Peyer's patch (tissue), 4 donors: ENCODE data around the gene CHMP1A.

Experiments used
- POLR2A ChIP-seq, 2 donors: fragments of 450-650 bp; IDR thresholded peaks; one replicate each; pipeline ENCODE4 v1.5.1; 2017; ENCODE audit warnings: antibody characterized with exemption in 2 of 2, mild to moderate bottlenecking in 2 of 2, moderate library complexity in 2 of 2
- TF ChIP-seq, protein P1 (sequence below), 6 experiments: fragments of 450-650 bp in 4 of 6; fragments of 200-600 bp in 2 of 6; sonication (generic) in 1 of 6; IDR thresholded peaks; one replicate each; pipeline ENCODE4 v1.5.1; 2017 to 2019; ENCODE audit warnings: antibody characterized with exemption in 6 of 6, mild to moderate bottlenecking in 3 of 6, moderate library complexity in 1 of 6

DNA sequence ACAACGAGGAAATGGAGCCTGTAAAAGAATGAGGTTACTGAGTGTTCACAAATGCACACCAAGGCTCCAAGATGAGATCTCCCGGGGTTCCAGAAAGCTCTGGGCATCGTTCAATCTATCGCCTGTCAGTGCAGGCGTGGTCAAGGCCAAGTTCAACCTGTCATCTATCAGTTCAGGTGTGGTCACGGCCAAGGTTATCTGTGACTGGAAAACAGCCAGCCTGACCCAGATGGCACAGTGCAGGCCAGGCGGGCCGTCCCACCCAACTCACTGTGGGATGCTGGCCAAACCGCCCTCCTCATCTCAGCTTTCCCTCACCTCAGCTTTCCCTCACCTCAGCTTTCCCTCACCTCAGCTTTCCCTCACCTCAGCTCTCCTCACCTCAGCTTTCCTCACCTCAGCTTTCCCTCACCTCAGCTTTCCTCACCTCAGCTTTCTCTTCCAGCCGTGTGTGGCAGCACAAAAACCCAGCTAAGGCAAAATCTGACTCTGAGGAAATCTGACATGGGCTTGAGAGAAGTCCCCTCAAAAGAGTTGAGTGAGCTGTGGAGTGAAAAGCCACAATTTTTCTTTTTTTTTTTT is 2.4 kb downstream of the CHMP1A start:
- TF ChIP-seq, protein P1, sequence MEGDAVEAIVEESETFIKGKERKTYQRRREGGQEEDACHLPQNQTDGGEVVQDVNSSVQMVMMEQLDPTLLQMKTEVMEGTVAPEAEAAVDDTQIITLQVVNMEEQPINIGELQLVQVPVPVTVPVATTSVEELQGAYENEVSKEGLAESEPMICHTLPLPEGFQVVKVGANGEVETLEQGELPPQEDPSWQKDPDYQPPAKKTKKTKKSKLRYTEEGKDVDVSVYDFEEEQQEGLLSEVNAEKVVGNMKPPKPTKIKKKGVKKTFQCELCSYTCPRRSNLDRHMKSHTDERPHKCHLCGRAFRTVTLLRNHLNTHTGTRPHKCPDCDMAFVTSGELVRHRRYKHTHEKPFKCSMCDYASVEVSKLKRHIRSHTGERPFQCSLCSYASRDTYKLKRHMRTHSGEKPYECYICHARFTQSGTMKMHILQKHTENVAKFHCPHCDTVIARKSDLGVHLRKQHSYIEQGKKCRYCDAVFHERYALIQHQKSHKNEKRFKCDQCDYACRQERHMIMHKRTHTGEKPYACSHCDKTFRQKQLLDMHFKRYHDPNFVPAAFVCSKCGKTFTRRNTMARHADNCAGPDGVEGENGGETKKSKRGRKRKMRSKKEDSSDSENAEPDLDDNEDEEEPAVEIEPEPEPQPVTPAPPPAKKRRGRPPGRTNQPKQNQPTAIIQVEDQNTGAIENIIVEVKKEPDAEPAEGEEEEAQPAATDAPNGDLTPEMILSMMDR (IDR thresholded peaks at IDR 0.05): no peak
- no peak for TF ChIP-seq POLR2A (IDR thresholded peaks at IDR 0.05)
